Loucy (cell line): Measurements from ENCODE around the gene EVX2.

Experiments
- EZH2phosphoT487 ChIP-seq: fragments of 200-600 bp; IDR thresholded peaks from 2 replicates; pipeline ENCODE4 v1.6.1; 2018; ENCODE audit warnings: antibody characterized with exemption, mild to moderate bottlenecking, moderate library complexity, borderline replicate concordance
- TF ChIP-seq, protein P1 (sequence below): fragments of 200-600 bp; sonication (generic); conservative IDR thresholded peaks from 2 replicates; pipeline ENCODE4 v1.5.1; 2014; ENCODE audit warnings: mild to moderate bottlenecking, antibody characterized with exemption, low read length

DNA sequence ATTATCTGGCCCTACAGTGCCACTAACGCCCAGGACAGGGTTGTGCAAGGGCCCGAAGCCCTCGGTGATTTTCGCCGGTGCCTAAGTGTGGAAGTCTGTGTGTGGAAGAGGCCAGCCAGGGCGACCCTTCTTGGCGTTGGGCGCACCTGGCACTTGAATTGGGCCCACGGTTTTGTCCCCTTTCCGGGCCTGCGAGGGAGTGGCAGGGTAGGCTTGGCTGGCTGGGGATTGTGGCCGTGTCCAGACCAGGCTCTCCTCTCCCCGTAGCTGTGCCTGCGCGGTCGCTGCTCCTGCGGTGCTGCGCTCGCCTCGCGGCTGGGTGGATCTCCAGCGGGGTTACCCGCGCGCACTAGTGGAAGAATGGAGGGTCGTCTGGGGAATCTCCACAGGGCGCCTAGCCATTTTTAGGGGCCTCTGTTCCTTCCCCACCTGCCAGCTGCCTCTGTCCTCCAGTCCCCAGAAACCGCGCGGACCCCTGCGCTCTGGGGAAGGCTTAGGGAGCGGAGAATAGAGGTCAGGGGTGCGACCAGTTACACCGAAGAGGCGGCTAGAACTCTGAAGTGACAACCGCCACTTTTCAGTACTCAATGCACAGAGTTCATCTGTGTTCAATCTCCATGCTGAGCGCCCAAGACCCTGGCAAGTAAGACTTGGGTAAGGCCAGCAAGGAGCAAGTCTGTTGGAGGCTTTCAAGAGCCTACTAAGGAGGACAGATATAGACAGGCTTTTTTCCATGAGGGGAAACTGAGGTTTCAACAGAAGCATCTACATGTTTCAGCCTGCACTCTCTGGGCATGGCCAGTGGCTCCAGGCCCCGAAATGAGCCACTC is 16.0 kb downstream of the EVX2 start:
- TF ChIP-seq, protein P1, sequence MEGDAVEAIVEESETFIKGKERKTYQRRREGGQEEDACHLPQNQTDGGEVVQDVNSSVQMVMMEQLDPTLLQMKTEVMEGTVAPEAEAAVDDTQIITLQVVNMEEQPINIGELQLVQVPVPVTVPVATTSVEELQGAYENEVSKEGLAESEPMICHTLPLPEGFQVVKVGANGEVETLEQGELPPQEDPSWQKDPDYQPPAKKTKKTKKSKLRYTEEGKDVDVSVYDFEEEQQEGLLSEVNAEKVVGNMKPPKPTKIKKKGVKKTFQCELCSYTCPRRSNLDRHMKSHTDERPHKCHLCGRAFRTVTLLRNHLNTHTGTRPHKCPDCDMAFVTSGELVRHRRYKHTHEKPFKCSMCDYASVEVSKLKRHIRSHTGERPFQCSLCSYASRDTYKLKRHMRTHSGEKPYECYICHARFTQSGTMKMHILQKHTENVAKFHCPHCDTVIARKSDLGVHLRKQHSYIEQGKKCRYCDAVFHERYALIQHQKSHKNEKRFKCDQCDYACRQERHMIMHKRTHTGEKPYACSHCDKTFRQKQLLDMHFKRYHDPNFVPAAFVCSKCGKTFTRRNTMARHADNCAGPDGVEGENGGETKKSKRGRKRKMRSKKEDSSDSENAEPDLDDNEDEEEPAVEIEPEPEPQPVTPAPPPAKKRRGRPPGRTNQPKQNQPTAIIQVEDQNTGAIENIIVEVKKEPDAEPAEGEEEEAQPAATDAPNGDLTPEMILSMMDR = no peak
- no peak for TF ChIP-seq EZH2phosphoT487
